ENCODE data around the gene ITGAL.
"Not testable (repeated sequence)": the region's sequence is repeated elsewhere in the genome, so short reads cannot be mapped to it uniquely, and the experiment has no call there.

- not testable (repeated sequence) for TF ChIP-seq POLR2A, CTCF (IDR thresholded peaks at IDR 0.05)
These were observed 11.1 kb upstream of the ITGAL start for GRCh38 chr16:30461426-30461825.
